BJ (cell line): ENCODE data around the gene CASD1. TPM values are rescaled to one million over a fixed set of nuclear protein-coding genes. Genes with fewer than 3 reads are reported as not detected.

Experiments used
- CTCF ChIA-PET: fragments of 350-600 bp; formaldehyde crosslinking; extraction: SDS; loops from one replicate; lab custom pipeline; 2021; ENCODE audit warnings: antibody characterized with exemption, inconsistent platforms; lab: Yijun Ruan, JAX
- POLR2A ChIA-PET: fragments of 300-600 bp; sonication (Branson Sonifier 250); formaldehyde crosslinking; extraction: SDS; loops from one replicate; lab custom pipeline; 2021; ENCODE audit warnings: antibody characterized with exemption; lab: Charles Lee
- DNase-seq: peaks from one replicate; pipeline ENCODE4 v3.0.0-alpha.2; 2011; ENCODE audit warnings: low read depth
- H3K27me3 ChIP-seq: 2 replicates; pipeline ENCODE4 v1.6.0; 2011; ENCODE audit warnings: low read length; ENCODE audit not compliant: control insufficient read depth, insufficient read depth
- H3K36me3 ChIP-seq: 2 replicates; pipeline ENCODE4 v1.5.1; 2011; ENCODE audit warnings: low read length; ENCODE audit not compliant: control insufficient read depth, insufficient read depth
- H3K4me3 ChIP-seq: 2 replicates; pipeline ENCODE4 v1.5.1; 2011; ENCODE audit warnings: low read depth, mild to moderate bottlenecking, control low read depth, low read length
- polyA plus RNA-seq: library from polyadenylated mRNA; depleted of rRNA; stranded (reverse); fragments of >200 nt; gene quantifications from 2 replicates; pipeline ENCODE4 v1.2.3, GENCODE V29; 2011
- TF ChIP-seq, protein P1 (sequence below): IDR thresholded peaks from 2 replicates; pipeline ENCODE4 v1.5.1; 2011; ENCODE audit warnings: low read depth, mild to moderate bottlenecking, control low read depth, inconsistent platforms, low read length, moderate library complexity; ENCODE audit not compliant: insufficient read depth

CASD1 gene
- polyA plus RNA-seq, 1 experiment: 4.2 TPM

DNA sequence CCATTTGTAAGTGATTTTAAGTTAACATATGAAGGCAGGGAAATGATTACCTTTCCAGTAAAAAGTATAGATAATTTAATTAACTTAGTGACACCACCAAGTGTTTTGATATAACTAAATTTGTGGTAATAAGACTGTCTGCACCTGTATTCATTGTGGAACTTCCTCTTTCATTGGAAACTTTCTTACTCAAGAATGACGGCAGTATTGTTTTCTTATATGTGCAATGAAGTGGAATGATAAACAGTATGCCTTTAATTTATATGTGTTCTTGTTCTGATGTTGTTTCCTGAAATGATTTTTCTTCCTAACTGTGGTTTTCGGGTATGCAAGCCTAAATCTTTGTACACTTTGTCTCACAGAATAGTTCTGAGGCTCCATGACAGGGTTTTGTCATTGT is 46.4 kb downstream of the CASD1 start:
- H3K36me3 ChIP-seq: no peaks in the 10 kb centered on the region
- POLR2A ChIA-PET: no interaction called here
- TF ChIP-seq, protein P1, sequence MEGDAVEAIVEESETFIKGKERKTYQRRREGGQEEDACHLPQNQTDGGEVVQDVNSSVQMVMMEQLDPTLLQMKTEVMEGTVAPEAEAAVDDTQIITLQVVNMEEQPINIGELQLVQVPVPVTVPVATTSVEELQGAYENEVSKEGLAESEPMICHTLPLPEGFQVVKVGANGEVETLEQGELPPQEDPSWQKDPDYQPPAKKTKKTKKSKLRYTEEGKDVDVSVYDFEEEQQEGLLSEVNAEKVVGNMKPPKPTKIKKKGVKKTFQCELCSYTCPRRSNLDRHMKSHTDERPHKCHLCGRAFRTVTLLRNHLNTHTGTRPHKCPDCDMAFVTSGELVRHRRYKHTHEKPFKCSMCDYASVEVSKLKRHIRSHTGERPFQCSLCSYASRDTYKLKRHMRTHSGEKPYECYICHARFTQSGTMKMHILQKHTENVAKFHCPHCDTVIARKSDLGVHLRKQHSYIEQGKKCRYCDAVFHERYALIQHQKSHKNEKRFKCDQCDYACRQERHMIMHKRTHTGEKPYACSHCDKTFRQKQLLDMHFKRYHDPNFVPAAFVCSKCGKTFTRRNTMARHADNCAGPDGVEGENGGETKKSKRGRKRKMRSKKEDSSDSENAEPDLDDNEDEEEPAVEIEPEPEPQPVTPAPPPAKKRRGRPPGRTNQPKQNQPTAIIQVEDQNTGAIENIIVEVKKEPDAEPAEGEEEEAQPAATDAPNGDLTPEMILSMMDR: no peak
- no peak overlapping the region for H3K4me3 ChIP-seq
- H3K27me3 ChIP-seq: no peaks in the 10 kb centered on the region
- CTCF ChIA-PET: interaction anchor here (0.7 kb wide), 1 partner anchor 267 kb away, joined by 3 read pairs; no protein-coding TSS in a partner anchor
- DNase-seq: no peak

DNA sequence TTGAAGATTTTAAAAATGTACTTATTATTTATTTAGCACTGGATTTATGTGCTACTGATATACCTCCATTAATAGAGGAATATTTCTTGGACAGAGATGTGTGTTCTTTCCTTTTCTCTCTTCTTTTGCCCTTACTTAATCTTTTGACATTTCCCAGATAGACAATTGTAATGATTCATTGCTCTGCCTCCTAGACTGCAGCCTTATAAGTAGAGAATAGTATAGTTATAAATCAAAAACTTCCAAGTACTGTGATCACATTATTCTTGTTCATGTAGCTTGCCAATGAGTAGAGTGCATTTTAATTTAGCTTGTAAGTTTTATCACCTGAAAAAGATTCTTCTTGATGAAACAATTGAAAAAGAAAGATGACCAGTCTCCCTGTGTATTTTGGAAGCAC is 47.6 kb downstream of the CASD1 start:
- no peaks in the 10 kb centered on the region for H3K27me3 ChIP-seq
- TF ChIP-seq, protein P1: no peak
- H3K4me3 ChIP-seq: no peak overlapping the region
- H3K36me3 ChIP-seq: no peaks in the 10 kb centered on the region
- POLR2A ChIA-PET: interaction anchor here (0.6 kb wide), 1 partner anchor 957 kb away, joined by 3 read pairs; no protein-coding TSS in a partner anchor
- DNase-seq: no peak
- CTCF ChIA-PET: no interaction called here

DNA sequence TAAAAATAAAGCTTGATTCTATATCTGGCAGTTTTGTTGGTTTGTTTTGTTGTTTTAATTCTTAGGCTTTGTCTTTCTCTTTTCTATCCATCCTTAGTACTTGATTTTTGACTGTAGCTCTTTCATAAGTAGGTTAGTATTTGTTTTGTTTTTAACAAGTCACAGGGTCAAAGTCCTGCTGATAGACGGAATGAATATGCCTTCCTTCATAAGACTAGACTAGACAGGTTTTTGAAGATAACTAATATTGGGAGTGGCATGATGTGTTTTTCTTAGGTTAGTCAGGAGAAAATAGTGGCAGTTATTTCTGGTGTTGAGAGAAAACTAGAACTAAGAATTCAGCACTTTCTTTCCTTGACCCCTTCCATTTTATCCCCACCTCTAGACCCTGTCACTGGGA is 50.4 kb downstream of the CASD1 start:
- ChIA-PET POLR2A (no interaction called here), CTCF (interaction anchor here (1.0 kb wide), 1 partner anchor 36 kb away, joined by 3 read pairs; no protein-coding TSS in a partner anchor)
- DNase-seq: no peak
- Histone ChIP-seq H3K4me3 (no peak overlapping the region), H3K27me3 (no peaks in the 10 kb centered on the region), H3K36me3 (no peaks in the 10 kb centered on the region)
- TF ChIP-seq, protein P1: no peak

DNA sequence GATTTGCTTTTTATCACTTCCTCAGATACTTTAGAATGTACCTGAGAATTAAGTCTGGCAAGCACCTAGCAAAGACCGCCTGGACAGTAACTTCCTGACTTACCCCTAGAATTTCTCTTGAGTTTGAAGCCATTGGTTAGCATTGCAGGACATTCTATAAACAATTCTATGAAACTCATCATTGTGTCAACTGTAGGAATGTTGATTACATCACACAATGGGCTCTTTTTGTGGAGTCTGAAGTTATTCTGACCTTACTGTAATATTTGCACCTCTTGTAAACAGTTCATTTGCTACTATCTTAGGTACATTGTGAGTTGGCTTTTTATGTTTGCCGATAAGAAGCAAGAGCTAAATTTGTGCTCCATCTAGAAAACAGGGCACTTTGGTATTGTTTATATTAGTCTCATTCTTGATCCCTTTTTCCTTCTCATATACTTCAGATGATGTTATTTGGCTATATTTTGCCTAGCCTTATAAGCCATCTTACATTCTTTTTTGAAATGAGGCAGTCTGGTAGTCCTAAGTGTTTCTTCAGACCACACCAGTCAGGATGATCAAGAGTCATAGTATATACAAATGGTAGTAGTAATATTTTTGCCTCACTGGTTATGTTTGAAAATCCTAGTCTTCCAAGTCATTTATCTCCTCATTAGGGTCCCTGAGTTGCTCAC is 52.4 kb downstream of the CASD1 start:
- CTCF ChIA-PET: interaction anchor here (0.6 to 1.0 kb wide), 2 partner anchors 78 to 113 kb away, joined by 3 read pairs; no protein-coding TSS in a partner anchor
- H3K27me3 ChIP-seq: no peaks in the 10 kb centered on the region
- TF ChIP-seq, protein P1: no peak
- POLR2A ChIA-PET: no interaction called here
- no peak overlapping the region for H3K4me3 ChIP-seq
- no peaks in the 10 kb centered on the region for H3K36me3 ChIP-seq
- DNase-seq: peak; percentile 5

DNA sequence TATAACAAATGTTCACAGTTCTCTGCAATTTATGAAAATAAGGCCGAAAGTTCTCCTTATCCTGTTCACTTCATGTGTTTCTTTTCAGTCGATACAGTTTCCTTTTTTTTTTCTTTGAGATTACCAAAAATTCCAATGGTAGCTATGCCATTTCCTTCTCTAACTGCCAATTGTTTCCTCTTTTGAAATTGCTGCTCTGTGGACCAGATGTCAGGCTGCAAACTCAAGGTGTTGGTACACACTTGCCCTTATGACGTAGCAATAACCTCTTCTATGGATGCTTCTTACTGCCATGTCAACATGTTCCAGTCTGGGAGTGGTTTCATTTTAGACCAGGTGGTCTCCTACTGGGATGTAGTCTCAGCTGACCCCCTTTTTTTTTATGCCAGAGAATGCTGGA is 52.9 kb downstream of the CASD1 start:
- ChIA-PET POLR2A (no interaction called here), CTCF (interaction anchor here (1.0 kb wide), 1 partner anchor 113 kb away, joined by 3 read pairs; no protein-coding TSS in a partner anchor)
- H3K36me3 ChIP-seq: no peaks in the 10 kb centered on the region
- H3K27me3 ChIP-seq: no peaks in the 10 kb centered on the region
- H3K4me3 ChIP-seq: no peak overlapping the region
- TF ChIP-seq, protein P1: no peak
- DNase-seq: no peak
